ENCODE data around the gene EDIL3. TPM values are rescaled to one million over a fixed set of nuclear protein-coding genes. Genes with fewer than 3 reads are reported as not detected.

EDIL3 gene
- total RNA-seq, 1 donor from 2014 or later: 14.1 TPM

DNA sequence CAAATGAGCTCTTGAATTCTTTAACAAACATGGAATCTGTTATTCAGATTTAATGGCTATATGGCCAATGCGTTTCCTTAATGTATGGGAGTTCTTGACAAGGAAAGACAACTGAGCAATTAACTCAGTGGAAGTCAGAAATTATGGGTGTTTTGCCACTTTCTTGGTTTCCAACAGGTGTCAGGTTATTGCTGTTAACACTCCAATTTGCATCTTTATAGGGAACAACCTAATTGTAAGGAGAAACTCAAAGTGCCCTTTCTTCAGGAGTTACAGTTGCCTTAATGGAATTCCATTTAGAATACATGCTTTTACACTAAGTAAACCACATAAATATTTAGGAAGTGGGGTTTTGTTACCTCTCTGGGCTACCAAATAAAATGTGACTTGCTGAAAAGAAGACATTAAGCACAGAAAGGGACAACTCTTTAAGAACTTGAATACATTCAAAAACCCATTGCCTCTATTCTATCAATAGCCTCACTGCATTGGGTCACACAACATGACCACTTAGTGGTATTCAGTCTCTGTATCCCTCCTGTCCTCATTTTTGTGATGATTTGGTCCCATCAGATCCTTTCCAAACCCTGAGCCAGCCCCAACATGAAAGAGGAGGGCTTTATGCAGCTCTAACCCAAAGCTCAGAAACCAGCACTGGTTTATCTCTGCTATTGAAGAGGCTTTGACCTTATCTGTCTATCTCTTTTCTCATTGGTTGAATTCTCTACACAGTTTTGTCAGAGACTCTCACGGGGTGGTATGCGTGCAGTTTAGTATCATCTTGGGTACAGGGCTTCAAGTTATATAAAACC, 118.7 kb downstream of the EDIL3 start:
- no peaks in the 10 kb centered on the region for H3K36me3 ChIP-seq (ENCODE audit: control insufficient read depth in 3 of 3, insufficient read depth in 3 of 3, low read length in 3 of 3)
- H3K4me3 ChIP-seq (ENCODE audit: low read length in 3 of 3): no peak overlapping the region
- H3K27me3 ChIP-seq (ENCODE audit: control insufficient read depth in 3 of 3, insufficient read depth in 3 of 3, low read length in 3 of 3): peaks cover 0 to 3% (median 0%) of the 10 kb centered on the region in 3 donors
- H3K9me3 ChIP-seq (ENCODE audit: control insufficient read depth in 3 of 3, low read length in 3 of 3): no peaks in the 10 kb centered on the region
- no peaks in the 10 kb centered on the region for H3K4me1 ChIP-seq (ENCODE audit: control insufficient read depth in 3 of 3, insufficient read depth in 3 of 3, low read length in 3 of 3)
- H3K27ac ChIP-seq (ENCODE audit: low read depth, low read length): no peak overlapping the region
- no peak overlapping the region for H3K9ac ChIP-seq (ENCODE audit: low read depth in 1 of 3, low read length in 3 of 3)

DNA sequence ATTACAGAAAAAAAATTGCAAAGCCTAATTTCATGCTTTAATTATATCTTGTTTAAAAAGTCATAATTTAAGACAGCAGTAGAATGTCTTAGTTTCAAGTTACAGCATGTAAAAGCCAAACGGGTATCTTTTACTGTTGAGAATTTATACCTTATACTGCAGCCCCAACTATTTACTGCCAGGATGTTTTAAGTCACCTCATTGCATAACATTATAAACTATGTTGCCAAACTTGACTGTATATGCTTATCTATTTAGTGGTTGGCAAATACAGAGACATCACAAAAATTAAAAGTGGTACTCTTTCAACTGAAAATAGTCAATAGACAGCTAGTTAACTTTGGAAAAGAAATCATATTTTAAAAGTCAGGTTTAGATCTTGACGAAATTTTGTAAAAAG, 119.5 kb downstream of the EDIL3 start:
- no peaks in the 10 kb centered on the region for H3K36me3 ChIP-seq (ENCODE audit: control insufficient read depth in 3 of 3, insufficient read depth in 3 of 3, low read length in 3 of 3)
- H3K9ac ChIP-seq (ENCODE audit: low read depth in 1 of 3, low read length in 3 of 3): no peak overlapping the region
- no peak overlapping the region for H3K4me3 ChIP-seq (ENCODE audit: low read length in 3 of 3)
- peaks cover 0 to 3% (median 0%) of the 10 kb centered on the region in 3 donors for H3K27me3 ChIP-seq (ENCODE audit: control insufficient read depth in 3 of 3, insufficient read depth in 3 of 3, low read length in 3 of 3)
- no peak overlapping the region for H3K27ac ChIP-seq (ENCODE audit: low read depth, low read length)
- H3K4me1 ChIP-seq (ENCODE audit: control insufficient read depth in 3 of 3, insufficient read depth in 3 of 3, low read length in 3 of 3): no peaks in the 10 kb centered on the region
- no peaks in the 10 kb centered on the region for H3K9me3 ChIP-seq (ENCODE audit: control insufficient read depth in 3 of 3, low read length in 3 of 3)

DNA sequence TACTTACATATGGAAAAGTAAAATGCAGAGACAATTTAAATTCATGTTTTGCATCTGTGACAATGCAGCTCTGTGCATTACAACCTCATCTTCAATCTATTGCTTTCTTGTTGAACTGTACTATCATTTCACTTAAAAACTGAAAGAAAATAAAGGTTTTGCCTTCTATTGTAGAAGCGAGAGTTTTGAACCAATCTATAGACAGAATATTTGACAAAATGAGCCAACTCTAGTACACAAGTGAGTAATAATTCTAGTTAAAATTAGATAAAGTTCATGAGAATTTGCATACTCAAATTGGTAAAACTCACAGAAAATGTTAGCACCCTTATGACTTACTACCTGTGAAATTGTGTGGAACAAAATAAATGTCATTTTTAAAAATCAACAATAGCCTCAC, 123.7 kb downstream of the EDIL3 start:
- H3K27ac ChIP-seq (ENCODE audit: low read depth, low read length): no peak overlapping the region

DNA sequence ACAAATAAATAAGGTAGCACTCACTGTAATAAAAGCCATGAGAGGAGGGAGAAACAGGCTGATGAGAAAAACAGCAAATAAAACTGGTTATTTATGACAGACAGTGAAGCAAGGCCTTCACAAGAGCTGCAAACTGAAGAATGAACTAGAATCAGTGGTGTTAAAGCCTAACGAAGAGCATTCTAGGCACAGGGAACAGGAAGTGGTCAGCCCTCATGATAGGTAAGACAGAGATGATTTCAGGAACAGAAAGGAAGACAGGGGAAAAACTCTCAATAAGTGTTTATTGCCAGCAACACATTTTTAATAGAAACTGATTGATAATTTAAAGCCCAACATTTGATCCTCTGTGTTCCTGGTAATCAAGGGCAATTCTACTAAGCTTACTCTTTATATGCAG, 124.5 kb downstream of the EDIL3 start:
- no peak overlapping the region for H3K9ac ChIP-seq (ENCODE audit: low read depth in 1 of 3, low read length in 3 of 3)
- H3K4me3 ChIP-seq (ENCODE audit: low read length in 3 of 3): no peak overlapping the region
- H3K27me3 ChIP-seq (ENCODE audit: control insufficient read depth in 3 of 3, insufficient read depth in 3 of 3, low read length in 3 of 3): peaks cover 0 to 3% (median 0%) of the 10 kb centered on the region in 3 donors
- H3K36me3 ChIP-seq (ENCODE audit: control insufficient read depth in 3 of 3, insufficient read depth in 3 of 3, low read length in 3 of 3): no peaks in the 10 kb centered on the region
- H3K9me3 ChIP-seq (ENCODE audit: control insufficient read depth in 3 of 3, low read length in 3 of 3): no peaks in the 10 kb centered on the region
- H3K27ac ChIP-seq (ENCODE audit: low read depth, low read length): no peak overlapping the region
- H3K4me1 ChIP-seq (ENCODE audit: control insufficient read depth in 3 of 3, insufficient read depth in 3 of 3, low read length in 3 of 3): no peaks in the 10 kb centered on the region

More for the DNA sequence above, 123.7 kb downstream of the EDIL3 start:
- Histone ChIP-seq H3K27me3 (ENCODE audit: control insufficient read depth in 3 of 3, insufficient read depth in 3 of 3, low read length in 3 of 3) (peaks cover 0 to 3% (median 0%) of the 10 kb centered on the region in 3 donors), H3K9me3 (ENCODE audit: control insufficient read depth in 3 of 3, low read length in 3 of 3) (no peaks in the 10 kb centered on the region), H3K36me3 (ENCODE audit: control insufficient read depth in 3 of 3, insufficient read depth in 3 of 3, low read length in 3 of 3) (no peaks in the 10 kb centered on the region), H3K4me1 (ENCODE audit: control insufficient read depth in 3 of 3, insufficient read depth in 3 of 3, low read length in 3 of 3) (no peaks in the 10 kb centered on the region), H3K9ac (ENCODE audit: low read depth in 1 of 3, low read length in 3 of 3) (no peak overlapping the region), H3K4me3 (ENCODE audit: low read length in 3 of 3) (no peak overlapping the region)

DNA sequence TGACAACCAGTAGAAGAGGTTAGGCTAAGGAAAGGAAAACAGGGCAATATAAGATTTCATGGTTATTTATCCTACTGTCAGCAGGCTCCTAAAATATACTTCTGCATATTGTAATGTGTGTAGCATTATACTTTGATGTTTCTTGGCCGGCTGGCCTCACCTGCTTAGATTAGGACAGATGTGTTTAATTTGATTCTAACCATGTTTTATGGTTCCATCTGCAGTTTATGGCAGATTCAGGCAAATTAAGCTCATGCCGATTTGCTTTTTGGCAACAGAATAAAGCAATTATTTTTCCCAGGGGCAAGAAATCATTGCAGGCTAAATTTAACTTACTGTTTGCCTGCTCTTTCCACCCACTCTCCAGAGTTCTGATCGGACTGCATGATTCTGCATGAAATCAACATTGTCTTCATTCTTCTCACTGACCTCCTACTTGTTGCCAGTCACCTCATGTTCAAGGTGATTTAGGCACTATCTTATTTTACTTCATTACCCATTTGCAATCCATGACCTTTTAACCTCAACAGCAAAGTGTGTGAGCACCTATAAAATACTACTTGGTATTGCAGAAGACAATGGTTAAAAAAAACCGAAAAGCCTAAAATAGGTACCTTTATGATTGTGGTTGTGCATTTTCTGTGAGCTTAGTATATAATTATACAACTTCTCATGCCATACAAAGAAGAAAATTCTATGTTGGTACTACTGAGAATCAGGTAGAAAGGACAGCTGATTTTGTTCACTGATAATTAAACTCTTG, 125.2 kb downstream of the EDIL3 start:
- Histone ChIP-seq H3K9me3 (ENCODE audit: control insufficient read depth in 3 of 3, low read length in 3 of 3) (no peaks in the 10 kb centered on the region), H3K4me3 (ENCODE audit: low read length in 3 of 3) (no peak overlapping the region), H3K27me3 (ENCODE audit: control insufficient read depth in 3 of 3, insufficient read depth in 3 of 3, low read length in 3 of 3) (peaks cover 0 to 3% (median 0%) of the 10 kb centered on the region in 3 donors), H3K9ac (ENCODE audit: low read depth in 1 of 3, low read length in 3 of 3) (no peak overlapping the region), H3K27ac (ENCODE audit: low read depth, low read length) (no peak overlapping the region), H3K36me3 (ENCODE audit: control insufficient read depth in 3 of 3, insufficient read depth in 3 of 3, low read length in 3 of 3) (no peaks in the 10 kb centered on the region), H3K4me1 (ENCODE audit: control insufficient read depth in 3 of 3, insufficient read depth in 3 of 3, low read length in 3 of 3) (no peaks in the 10 kb centered on the region)

DNA sequence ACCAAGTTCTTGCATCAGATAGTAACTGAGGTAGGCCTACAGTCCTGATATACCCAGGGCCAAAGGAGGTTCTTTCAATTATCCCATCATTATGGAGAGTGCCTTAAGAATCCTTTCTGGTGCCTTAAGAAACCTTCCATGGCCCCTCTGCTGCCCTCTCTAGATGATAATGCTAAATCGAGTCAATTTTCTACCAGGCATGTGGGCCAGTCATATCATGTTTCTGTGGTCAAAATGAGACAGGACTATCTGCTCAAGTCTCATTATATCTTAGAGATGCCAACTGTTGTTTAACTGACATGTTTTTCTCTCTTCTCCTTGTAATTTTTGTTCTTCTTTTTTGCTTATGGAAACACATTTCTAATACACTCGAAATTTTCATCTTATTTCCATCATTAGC, 127.6 kb downstream of the EDIL3 start:
- Histone ChIP-seq H3K4me3 (ENCODE audit: low read length in 3 of 3) (no peak overlapping the region), H3K36me3 (ENCODE audit: control insufficient read depth in 3 of 3, insufficient read depth in 3 of 3, low read length in 3 of 3) (no peaks in the 10 kb centered on the region), H3K27ac (ENCODE audit: low read depth, low read length) (no peak overlapping the region), H3K9me3 (ENCODE audit: control insufficient read depth in 3 of 3, low read length in 3 of 3) (no peaks in the 10 kb centered on the region), H3K27me3 (ENCODE audit: control insufficient read depth in 3 of 3, insufficient read depth in 3 of 3, low read length in 3 of 3) (no peaks in the 10 kb centered on the region), H3K9ac (ENCODE audit: low read depth in 1 of 3, low read length in 3 of 3) (no peak overlapping the region), H3K4me1 (ENCODE audit: control insufficient read depth in 3 of 3, insufficient read depth in 3 of 3, low read length in 3 of 3) (no peaks in the 10 kb centered on the region)

DNA sequence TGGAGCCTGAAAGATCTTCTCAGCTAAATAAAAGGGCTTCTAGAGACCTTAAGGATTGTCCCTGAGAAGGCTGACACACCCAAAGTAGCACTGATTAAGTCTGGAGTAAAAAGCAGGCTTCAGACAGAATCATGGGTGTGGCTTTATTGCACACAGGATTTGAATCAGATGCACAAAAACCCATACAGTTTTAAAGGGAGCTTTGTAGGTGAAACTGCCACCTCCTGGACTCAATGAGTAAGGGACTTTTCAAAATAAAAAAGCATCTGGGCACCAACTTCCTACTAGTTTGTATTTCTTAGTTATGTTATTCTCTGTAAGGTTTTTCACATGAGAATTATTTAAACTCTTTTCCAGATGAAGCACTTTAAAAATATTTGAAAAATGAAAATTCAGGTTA, 129.4 kb downstream of the EDIL3 start:
- Histone ChIP-seq H3K4me3 (ENCODE audit: low read length in 3 of 3) (no peak overlapping the region), H3K27ac (ENCODE audit: low read depth, low read length) (no peak overlapping the region), H3K27me3 (ENCODE audit: control insufficient read depth in 3 of 3, insufficient read depth in 3 of 3, low read length in 3 of 3) (no peaks in the 10 kb centered on the region), H3K4me1 (ENCODE audit: control insufficient read depth in 3 of 3, insufficient read depth in 3 of 3, low read length in 3 of 3) (no peaks in the 10 kb centered on the region), H3K9ac (ENCODE audit: low read depth in 1 of 3, low read length in 3 of 3) (no peak overlapping the region), H3K36me3 (ENCODE audit: control insufficient read depth in 3 of 3, insufficient read depth in 3 of 3, low read length in 3 of 3) (no peaks in the 10 kb centered on the region), H3K9me3 (ENCODE audit: control insufficient read depth in 3 of 3, low read length in 3 of 3) (no peaks in the 10 kb centered on the region)

DNA sequence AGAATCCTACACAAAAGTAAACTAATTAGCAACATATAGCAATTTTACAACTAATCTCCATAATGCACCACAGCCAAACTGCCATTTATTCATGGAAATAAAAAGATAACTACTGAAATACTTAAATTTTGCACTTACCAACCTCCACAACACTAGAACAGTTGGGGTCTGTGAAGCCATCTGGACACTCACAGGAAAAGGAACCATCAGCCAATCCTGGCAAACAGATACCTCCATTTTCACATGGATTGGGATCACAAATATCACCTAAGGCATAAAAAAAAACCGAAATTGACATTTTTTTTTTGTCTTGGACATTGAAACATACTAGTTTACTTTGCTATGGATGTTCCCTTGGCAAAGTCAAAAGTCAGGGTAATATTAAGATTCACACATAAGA, 130.7 kb downstream of the EDIL3 start:
- no peaks in the 10 kb centered on the region for H3K9me3 ChIP-seq (ENCODE audit: control insufficient read depth in 3 of 3, low read length in 3 of 3)
- H3K4me1 ChIP-seq (ENCODE audit: control insufficient read depth in 3 of 3, insufficient read depth in 3 of 3, low read length in 3 of 3): no peaks in the 10 kb centered on the region
- H3K4me3 ChIP-seq (ENCODE audit: low read length in 3 of 3): no peak overlapping the region
- no peaks in the 10 kb centered on the region for H3K27me3 ChIP-seq (ENCODE audit: control insufficient read depth in 3 of 3, insufficient read depth in 3 of 3, low read length in 3 of 3)
- no peak overlapping the region for H3K9ac ChIP-seq (ENCODE audit: low read depth in 1 of 3, low read length in 3 of 3)
- H3K27ac ChIP-seq (ENCODE audit: low read depth, low read length): no peak overlapping the region
- H3K36me3 ChIP-seq (ENCODE audit: control insufficient read depth in 3 of 3, insufficient read depth in 3 of 3, low read length in 3 of 3): no peaks in the 10 kb centered on the region

DNA sequence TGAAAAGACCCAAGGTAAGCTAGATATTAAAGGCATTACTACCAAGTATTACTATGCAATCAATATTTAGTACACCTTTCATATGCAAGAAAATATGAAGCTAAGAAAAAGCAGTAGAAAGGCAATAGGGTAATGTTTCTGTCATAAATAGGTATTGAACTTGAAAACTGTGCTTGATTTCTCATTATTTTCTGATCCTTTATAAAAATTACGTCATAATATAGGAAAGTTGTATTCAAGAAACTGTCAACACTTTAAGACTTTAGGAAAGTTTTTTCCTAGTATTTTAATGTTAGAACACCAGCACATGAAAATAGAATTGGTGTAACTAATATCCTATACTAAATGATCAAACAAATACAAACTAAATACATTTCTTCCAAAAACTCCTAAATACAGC, 133.2 kb downstream of the EDIL3 start:
- Histone ChIP-seq H3K27me3 (ENCODE audit: control insufficient read depth in 3 of 3, insufficient read depth in 3 of 3, low read length in 3 of 3) (no peaks in the 10 kb centered on the region), H3K9me3 (ENCODE audit: control insufficient read depth in 3 of 3, low read length in 3 of 3) (no peaks in the 10 kb centered on the region), H3K36me3 (ENCODE audit: control insufficient read depth in 3 of 3, insufficient read depth in 3 of 3, low read length in 3 of 3) (no peaks in the 10 kb centered on the region), H3K9ac (ENCODE audit: low read depth in 1 of 3, low read length in 3 of 3) (no peak overlapping the region), H3K27ac (ENCODE audit: low read depth, low read length) (no peak overlapping the region), H3K4me3 (ENCODE audit: low read length in 3 of 3) (no peak overlapping the region), H3K4me1 (ENCODE audit: control insufficient read depth in 3 of 3, insufficient read depth in 3 of 3, low read length in 3 of 3) (no peaks in the 10 kb centered on the region)

DNA sequence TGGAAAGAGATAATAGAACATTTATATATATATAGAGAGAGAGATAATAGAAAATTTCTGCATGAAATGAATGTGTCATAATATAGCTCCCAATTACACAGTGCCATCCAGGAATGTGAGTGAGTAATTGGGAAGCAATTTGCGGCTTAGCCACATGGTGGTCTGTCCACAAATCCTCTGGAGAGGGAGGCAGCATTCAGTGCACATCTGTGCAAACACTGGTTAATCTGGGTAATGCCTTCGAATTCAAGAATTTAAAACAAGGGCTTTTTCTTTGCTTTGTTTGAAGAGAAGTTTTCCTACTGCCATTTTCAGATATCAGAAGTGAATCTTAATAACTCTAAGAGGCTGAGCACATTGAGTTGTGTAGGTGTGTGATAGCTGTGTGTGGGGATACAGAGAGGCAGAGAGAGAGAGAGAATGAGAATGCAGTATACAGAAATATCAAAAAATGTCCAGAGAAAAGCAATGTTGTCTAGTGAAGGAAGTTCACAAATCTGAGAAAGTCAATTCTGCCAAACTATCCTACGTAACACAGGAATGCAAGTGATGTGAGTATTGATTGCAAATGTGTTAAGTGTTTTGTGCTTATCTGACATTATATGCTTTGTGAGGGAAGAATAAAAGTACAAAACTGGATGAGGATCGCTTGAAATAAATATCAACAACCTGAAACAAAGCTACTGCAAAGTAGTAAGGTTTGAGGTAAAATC, 134.6 kb downstream of the EDIL3 start:
- Histone ChIP-seq H3K4me3 (ENCODE audit: low read length in 3 of 3) (no peak overlapping the region), H3K36me3 (ENCODE audit: control insufficient read depth in 3 of 3, insufficient read depth in 3 of 3, low read length in 3 of 3) (no peaks in the 10 kb centered on the region), H3K9me3 (ENCODE audit: control insufficient read depth in 3 of 3, low read length in 3 of 3) (no peaks in the 10 kb centered on the region), H3K9ac (ENCODE audit: low read depth in 1 of 3, low read length in 3 of 3) (no peak overlapping the region), H3K4me1 (ENCODE audit: control insufficient read depth in 3 of 3, insufficient read depth in 3 of 3, low read length in 3 of 3) (no peaks in the 10 kb centered on the region), H3K27ac (ENCODE audit: low read depth, low read length) (no peak overlapping the region), H3K27me3 (ENCODE audit: control insufficient read depth in 3 of 3, insufficient read depth in 3 of 3, low read length in 3 of 3) (no peaks in the 10 kb centered on the region)

Data from skeletal muscle tissue (tissue), 4 donors.